NCI-H1436 treated with DMSO at 0.1 percent for 48 hours (cell line): ENCODE data around the gene AUTS2.
A peak's percentile ranks its signal among the peaks of the same experiment; 100 is the strongest.
"Not testable (repeated sequence)": the region's sequence is repeated elsewhere in the genome, so short reads cannot be mapped to it uniquely, and the experiment has no call there.

Source experiments
- DNase-seq: peaks from one replicate; lab custom pipeline; 2025; lab: John Stamatoyannopoulos, UW

AUTS2 gene

DNA sequence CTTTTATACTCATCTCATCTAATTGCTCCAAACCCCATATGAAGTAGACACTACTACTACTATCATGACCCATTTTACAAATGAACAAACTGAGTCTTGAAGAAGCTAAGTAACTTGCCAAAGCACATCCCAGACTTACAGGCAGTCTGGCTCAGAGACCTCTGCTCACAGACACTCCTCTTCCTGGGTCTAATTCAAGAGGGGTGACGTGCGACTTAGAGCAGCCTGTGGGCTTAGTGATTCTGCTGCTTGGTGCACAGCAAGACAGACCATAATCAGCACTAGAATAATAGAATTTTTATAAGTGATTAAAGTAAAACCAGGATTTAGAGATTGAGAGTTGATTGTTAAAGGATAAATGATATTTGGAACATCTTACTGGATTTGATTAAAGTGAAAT lies 750.8 kb downstream of the AUTS2 start:
- no peak for DNase-seq

DNA sequence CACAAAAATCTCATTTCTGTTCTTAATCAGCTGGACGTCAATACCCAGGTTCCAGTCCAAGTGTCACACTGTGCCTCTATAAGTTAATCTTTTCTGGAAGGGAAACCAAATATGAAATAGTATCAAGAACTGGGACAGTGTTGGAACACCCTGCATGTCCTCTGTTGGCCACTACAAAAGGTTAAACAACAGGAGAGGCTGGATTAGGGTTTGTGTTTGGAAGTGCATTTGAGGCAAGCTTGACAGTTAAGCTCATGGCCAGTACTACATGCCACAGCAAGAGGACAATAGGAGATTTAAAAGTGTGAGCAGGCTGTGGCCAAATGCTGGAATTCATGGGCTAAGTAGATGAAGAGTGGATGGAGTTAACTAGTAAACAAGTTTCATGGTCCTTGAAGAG lies 751.5 kb downstream of the AUTS2 start:
- no peak for DNase-seq

DNA sequence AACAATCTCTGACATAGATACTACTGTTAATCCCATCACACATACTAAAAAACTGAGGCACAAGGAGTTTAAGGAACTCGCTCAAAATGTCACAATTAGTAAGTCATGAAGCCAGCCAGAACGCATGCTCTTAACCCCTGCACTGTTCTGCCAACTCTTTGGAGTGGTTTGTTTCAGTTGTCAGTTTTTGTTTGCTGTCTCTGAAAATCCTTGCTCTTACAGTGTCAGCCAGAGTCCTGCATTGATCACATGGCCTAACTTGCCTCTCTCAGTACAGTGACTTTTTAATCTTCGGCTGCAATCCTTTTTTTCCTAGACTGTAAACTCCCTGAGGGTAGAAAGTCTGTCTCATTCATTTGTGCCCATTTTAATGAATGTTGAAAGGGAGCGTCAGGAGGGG lies 753.8 kb downstream of the AUTS2 start:
- DNase-seq = no peak

DNA sequence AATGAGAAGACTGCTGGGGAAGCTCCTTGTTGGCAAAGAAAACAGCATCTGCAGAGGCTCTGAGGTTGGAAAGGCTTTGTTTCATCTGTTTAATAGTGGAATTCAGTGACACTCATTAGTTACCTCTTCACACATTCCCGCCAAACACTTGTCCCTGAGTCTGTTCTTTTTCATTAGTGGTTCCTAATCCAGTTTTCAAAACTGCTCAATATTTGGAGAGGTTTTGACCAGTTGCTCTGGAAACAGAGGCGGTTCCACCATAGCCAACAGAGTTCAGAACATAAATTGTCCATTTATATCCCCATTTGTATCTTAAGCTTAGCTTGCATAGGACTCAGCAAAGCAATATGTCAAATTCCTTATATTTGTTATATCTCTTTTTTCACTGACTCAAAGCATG lies 754.6 kb downstream of the AUTS2 start:
- DNase-seq = no peak

DNA sequence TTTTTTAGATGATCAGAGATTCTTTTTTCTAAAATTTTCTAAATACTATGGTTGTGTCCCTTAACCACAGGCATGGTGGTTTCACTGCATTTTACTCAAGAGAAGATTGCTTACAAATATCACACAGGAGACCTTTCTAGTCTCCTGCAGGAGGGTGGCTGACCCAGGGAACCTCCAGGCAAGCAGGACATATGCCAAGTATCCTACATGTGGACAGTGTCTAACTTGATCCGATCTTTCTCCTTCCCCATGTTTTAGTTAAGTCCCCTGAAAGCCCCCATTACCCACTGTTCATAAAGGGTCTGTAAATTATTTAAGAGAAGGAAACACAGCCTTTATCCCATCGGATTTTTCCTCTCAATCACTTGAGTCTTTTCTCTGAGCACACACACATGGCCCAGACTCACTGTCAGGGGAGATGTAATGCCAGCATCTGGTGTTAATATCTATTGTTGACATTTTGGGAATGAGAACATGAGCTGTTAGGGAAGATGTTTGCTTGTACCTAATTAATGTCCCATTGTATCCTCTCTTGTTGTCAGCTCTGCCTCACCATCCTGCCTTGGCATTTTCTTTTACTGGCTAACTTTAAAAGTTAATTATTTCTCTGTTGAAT lies 755.2 kb downstream of the AUTS2 start:
- DNase-seq = no peak

DNA sequence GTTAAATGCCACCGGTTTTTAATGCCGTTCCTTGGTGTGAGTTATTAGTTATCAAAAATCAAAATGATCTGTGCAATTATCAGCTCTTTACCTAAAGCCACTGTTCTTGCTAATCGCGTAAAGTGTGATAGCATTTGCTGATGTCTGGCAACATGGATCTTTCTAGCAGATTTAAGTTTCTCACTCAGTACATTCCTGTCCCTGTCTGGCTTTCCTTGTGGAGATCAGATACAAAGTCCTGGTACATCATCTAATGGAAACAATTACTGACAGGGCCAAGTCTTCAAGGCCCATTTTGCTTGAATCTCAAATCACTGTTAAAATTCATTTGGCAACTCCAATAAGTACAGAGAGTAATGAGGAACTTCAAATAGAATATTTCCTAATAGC lies 755.7 kb downstream of the AUTS2 start:
- no peak for DNase-seq

DNA sequence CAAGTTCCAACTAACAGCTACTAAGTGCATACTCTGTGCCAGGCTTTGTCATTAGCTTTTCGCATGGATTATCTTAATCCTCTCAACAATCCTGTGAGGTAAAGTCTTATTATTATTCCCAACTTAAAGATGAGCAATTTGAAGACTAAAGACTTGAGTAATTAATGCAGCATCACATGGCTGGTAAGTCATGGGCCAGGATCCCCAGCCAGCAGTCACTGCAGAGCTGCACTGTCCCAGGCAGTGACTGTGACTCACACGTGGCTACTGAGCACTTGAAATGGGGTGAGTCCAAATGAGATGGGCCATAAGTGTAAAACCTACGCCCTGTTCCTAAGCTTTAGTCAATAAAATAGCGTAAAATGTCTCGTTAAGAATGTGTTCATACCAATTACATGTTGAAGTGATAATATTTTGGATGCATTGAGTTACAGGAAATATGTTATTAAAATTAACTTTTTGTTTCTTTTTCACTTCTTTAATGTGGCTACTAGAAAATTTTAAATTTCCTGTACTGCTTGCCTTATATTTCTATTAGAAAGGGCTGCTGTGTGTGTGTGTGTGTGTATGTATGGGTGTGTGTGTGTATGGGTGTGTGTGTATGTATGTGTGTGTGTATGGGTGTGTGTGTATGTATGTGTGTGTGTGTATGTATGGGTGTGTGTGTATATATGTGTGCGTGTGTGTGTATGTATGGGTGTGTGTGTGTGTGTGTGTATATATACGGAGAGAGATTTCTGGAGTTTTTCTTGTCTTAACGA lies 756.3 kb downstream of the AUTS2 start:
- no peak for DNase-seq

DNA sequence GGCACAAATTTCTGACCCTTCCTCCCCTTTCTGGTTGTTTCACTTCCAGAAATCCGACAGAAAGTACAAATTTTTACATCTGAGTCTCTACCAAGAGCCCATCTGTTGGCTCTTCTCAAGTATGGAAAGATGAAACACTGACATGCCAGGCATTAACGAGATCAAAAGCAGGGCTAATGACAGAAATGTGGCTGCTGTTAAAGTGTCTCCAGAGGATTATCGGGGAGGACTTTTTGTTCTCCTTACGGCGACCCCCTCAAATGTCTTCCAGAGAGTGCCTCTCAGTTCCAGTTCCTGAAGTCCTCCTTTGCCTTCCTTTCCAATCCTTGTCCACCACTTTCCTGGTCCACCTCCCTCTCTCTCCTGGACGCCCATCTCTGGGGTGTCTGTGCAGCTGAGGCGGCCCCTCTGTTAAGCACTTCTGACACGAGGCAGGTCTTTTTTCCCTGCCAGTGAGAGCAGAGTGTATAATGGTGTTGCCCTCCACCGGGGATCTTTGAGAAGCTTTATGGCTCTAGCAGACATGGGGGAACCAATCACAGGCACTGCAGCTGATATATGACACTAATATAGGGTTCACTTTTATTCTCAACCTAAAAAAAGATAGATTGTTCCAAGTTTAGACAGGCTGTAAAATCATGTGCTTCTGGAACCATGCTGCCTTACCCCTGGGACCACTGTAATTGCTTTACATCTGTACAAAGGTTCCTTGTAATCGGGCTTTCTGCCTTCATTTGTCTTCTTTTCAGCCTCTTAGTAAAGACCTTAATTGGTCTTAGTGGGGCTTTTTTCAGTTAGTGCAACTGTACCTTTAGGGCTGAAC lies 757.1 kb downstream of the AUTS2 start:
- peak; percentile 88 for DNase-seq

DNA sequence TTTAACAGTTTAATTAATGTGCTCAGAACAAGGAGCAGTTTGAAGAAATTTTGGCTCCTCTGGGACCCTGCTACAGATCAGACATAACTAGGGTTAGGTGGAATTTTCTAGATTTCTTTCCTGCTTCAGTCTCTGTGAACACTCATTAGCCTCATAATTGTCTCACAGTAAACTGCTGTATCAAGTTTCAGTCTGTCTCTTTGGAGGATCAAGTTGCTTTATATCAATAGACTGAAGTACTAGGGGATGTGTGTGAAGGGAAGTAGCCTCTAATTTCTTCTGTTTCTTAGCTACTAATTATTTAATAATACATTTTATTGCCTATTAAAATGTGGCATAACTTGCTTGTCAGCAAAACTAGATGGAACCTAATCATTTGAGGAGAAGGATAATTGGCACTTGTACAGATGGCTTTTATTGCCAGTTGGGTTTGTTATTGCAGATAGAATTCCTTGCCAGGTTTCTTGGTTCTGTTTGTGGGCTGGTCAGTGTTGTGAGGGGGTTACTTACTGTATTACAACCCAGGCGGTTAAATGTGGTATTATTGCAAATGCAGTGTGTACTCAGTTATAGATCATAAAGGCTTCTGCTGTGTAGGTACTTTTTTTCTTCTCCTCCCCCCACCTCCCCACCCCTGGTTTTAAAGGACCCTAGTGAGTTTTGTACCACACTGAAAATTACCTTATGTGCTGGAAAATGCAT lies 758.0 kb downstream of the AUTS2 start:
- peak; percentile 94 for DNase-seq

DNA sequence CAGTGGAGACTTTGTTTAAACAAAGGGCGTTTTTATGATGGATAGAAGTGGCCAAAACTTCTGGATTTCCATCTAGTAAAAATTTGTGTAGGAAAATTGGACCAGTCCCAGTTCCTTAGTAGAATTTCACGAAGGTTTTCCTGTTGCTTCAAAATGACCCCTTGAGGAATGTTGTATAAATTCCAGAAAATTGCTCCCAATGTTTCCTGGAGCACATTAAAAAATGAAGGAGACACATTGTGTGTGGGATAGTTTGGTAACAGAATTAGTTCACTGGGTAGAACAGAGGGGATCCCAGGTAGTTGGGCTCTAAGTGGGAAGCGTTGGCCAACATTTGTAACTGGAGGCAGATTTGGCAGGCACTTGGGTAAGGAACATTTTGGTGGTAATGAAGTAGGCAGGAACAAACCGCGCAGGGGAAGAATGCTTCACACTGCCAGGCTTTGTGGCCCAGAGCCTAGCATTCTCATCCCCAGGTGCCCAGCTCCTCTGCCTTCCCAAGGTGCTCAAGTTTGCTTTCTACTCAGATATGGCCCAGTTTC lies 758.6 kb downstream of the AUTS2 start:
- no peak for DNase-seq

DNA sequence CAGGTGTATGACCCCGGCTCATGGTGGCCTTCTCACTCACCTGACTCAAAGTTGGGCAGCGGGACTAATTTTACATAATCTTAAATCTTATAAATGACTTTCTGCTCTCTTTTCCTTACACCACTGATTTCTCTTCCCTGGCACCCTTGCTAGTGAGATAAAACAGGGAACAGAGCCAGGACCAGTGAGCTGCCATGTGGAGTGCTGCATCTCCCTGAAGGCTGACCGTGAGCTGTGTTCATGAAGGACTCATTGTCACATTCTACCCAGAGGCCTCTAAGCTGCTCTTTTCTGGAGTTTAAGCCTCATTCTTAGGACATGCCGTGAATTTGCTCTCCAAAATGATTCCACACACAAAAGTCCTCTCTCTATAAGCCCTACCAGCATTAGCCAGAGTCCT lies 762.3 kb downstream of the AUTS2 start:
- DNase-seq = no peak

DNA sequence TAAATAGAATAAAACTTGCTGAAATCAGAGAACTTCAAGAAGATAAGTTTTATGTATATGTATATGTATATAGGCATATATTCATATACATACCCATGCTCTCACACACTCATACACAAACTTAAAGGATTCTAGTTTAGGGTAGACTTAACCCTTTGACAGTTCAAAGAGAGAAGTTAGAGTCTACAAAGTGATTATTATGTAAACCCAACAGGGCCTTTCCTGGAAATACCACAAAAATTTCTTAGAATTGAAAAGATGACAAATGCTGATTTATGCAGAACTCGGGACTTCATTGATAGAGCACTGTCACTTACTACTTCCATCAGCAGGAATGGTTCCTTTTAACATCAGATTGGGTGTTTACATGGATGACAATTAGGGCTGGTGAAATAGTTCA lies 763.5 kb downstream of the AUTS2 start:
- no peak for DNase-seq

DNA sequence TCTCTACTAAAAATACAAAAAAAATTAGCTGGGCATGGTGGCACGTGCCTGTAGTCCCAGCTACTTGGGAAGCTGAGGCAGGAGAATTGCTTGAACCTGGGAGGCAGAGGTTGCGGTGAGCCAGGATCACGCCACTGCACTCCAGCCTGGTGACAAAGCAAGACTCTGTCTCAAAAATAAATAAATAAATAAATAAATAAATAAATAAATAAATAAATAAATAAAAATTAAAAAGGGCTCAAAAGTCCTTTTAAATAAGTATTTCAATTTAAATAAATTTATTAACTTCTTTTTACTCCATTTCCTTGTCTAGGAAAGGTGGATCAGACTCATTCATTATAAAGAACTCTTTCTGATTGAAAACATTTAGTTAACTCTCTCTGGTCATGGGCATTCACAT lies 766.1 kb downstream of the AUTS2 start:
- not testable (repeated sequence) for DNase-seq

DNA sequence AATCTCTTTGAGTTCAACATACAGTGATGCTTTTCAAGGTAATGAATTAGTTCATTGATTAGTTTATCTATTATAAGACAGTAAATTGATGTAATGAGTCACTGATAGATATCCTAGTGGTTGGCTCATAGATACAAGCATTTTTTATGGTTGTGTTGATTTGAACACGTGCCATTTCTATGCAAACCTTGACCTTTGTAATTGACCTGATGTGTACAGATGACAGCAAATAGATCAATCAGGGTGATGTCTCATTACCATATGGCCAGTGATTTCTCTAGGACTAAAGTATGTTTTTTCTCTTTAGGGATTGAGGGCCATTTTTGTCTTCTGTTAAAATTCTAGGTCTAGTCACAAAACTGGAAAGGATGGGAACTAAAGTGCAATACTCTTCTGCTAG lies 773.4 kb downstream of the AUTS2 start:
- DNase-seq = no peak

DNA sequence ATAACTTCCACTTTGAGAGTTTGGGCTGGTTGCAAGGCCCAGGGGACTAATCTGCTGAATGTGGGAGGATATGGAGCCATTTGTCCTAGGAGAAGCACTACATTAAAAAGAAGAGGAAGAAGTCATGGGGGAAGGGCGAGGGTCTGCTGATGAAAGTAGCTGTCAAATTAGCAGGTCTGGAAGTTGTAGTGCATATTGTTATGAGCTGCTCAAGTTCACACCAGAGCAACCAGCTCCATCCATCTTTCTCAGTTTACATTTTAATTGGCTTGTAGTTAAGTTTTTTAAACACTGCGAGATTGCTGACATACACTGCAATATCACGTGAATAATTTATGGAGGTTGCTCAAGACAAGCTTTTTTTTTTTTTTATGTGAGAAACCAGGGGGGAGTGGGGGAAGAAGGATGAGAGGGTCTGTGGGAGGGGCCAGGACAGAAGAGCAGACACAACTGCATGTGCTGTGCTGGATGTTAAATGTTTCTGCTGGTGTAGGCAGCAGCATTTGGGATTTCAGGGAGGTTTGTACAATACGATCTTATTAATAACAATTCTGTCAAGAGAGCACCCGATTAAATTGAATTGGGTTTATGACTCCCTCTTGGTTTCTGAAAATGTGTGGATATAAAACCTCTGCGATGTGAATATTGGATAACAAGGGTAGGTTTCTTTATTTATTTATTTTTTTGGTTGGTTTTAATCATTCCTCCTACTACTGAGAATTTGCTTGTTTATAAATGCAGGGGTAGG lies 774.7 kb downstream of the AUTS2 start:
- peak; percentile 38 for DNase-seq

DNA sequence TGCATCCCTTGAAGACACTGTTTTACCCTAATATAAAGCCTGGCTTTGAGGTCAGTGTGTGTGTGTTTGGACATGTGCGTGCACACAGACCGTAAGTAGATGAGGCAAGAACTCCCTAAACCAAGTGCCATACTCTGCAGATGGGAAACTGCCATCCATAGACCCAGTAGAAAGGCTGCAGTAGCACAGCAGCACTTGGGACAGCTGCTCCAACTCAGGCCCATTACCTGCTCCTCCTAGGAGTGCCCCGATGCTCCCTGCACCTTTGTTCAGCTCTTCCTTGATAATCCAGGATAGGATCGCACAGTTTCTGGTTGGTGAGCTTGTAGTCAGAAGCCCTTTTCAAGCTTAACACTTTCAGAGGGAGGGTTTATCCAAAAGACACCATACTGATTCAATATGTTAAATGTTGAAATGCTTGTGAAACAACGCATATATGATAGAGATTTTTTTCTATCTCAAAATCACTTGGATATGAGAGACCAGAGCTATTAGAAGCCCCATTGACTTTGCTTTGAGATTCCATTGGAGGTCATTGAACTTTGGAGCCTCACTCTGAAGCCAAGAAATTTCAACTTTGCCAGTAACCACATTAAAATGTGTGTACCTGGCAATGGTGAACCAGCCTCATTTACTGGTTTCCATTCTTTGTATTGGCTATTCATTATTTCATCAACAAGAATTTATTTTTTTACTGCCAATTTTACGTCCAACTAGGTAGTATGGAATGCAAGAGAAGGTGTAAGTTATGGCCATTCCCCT lies 776.7 kb downstream of the AUTS2 start:
- DNase-seq = no peak

DNA sequence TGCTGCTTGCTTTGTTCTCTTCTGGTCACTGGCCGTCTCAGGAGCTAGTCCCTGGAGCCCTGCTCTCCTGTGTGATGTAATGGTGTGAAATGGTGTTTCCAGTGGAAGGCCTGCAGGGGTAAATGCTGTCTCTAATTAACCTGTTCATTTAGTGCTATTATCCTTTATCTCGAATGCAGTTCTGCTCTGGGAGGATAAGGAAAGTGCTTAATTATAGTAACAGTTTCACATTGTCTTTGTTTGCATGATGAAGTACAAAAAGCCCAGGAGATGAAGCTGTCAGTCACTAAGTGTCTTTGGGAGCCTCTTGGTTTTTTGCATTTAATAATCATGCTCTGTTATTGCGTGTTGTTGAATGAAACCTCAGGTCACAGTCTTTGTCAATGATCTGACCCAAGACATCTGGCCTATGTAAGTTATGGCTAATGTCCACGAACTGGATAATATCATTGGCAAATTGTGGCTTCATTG lies 778.3 kb downstream of the AUTS2 start:
- peak; percentile 82 for DNase-seq

DNA sequence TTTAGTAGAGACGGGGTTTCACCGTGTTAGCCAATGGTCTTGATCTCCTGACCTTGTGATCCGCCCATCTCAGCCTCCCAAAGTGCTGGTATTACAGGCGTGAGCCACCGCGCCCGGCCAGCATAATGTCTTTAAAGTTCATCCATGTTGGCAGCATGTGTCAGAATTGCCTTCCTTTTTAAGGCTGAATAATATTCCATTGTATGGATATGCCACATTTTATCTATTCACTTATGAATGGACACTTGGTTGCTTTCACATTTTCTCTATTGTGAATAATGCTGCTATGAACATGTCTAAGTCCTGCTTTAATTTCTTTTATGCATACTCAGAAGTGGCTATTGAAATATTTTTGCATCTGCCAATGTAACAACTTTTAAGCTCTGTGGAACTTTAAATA lies 779.7 kb downstream of the AUTS2 start:
- no peak for DNase-seq

DNA sequence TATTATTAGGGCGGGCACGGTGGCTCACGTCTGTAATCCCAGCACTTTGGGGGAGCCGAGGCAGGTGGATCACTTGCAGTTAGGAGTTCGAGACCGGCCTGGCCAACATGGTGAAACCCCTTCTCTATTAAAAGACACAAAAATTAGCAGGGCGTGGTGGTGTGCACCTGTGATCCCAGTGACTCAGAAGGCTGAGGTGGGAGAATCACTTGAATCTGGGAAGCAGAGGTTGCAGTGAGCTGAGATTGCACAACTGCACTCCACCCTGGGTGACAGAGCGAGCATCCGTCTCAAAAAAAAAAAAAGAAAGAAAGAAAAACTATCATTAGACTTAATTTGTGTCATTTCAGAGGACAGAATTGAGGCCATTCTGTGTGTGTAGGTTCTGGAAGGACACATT lies 780.9 kb downstream of the AUTS2 start:
- no peak for DNase-seq

DNA sequence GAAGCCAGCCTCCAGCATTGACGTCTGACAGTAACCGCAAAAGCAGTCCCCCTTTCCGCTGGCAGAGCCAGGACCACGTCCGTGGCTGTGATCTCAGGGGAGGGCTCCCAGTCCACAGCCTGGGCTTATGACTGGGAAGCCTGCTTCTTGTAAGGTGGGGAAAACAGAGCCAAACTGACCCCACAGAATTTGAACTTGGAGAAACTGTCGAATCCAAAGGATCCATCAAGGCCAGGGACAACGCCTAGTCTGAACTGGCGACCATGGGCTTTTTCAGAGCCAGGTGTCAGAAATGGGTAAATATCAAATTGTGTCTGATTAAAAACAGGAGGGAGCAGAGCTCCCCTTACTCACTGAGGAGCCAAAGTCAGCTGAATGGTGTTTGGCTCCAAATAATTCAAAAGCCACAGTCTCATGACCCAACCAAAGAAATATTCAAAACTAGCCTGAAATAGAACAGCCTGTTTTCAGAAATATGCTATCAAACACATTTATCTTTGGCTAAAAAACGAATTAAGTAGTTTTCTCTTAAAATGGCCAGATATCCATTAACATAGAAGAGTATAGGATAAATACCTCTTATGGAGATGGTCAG lies 782.2 kb downstream of the AUTS2 start:
- DNase-seq = no peak
